Hematopoietic multipotent progenitor cell treated with erythropoietin and hydrocortisone succinate and interleukin-3 and kit ligand, for 4 days (in vitro differentiated cells): ENCODE data around the gene CTDSPL2.
"Not testable (repeated sequence)": the region's sequence is repeated elsewhere in the genome, so short reads cannot be mapped to it uniquely, and the experiment has no call there.

Source experiments
- DNase-seq: peaks from one replicate; pipeline ENCODE4 v3.0.0-alpha.2; 2015

The CTDSPL2 gene

DNA sequence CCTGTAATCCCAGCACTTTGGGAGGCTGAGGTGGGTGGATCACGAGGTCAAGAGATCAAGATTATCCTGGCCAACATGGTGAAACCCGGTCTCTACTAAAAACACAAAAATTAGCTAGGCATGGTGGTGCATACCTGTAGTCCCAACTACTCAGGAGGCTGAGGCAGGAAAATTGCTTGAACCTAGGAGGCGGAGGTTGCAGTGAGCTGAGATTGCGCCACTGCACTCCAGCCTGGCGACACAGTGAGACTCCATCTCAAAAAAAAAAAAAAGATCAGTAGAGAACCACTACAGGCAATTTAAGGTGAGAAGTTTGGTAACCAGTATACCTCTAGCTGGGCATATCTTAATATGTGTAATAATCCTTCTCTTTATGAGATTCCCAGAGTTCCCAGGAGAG, 117.3 kb downstream of the CTDSPL2 start:
- not testable (repeated sequence) for DNase-seq

DNA sequence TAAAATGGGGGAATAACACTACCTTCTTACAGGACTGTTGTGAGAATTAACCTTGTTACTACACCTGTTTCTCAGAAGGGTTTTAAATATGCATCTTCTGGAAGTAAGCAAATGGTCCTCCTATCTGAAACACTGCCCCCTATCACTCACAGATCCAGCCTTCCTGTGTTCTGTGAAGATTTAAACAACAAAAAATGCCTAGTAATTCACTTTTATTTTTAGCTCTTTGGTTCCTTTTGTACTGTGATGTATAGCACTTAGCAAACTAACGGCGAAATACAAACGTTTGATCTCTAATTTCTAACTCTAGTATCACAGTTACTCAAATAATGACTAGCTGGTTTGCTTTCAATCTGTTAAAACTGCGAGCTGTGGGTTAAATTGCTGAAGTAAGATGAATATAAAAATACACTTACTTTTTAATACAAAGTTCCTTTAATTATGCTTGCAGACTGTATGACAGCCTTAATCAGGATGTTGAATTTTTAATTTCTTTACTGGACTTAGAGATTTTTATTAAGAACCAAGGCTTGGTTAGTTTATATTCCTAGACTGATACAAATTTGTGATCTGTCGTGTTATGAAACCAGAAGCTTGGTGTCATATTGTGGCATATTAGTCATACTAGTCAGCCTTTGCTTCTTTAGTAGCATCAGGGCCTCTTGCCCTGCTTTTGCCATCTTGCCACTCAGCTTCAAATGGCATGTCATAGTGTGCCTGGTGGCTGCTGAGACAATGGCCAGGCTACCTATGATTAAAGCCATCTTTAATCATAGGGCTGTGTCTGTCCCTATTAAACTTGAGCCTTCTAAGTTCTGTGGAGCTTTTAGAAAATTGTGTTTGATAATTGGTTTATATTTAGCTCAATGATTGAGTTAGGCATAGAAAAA, 118.7 kb downstream of the CTDSPL2 start:
- peak; percentile 52 for DNase-seq

DNA sequence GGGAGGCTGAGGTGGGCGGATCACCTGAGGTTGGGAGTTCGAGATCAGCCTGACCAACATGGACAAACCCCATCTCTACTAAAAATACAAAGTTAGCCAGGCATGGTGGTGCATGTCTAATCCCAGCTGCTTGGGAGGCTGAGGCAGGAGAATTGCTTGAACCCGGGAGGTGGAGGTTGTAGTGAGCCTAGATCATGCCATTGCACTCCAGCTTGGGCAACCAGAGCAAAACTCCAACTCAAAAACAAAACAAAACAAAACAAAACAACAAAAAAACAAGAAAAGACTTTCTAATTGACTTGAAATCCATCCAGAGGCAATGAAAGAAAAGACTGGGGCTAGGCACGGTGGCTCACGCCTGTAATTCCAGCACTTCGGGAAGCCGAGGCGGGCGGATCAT, 121.7 kb downstream of the CTDSPL2 start:
- DNase-seq, result not testable (repeated sequence)

DNA sequence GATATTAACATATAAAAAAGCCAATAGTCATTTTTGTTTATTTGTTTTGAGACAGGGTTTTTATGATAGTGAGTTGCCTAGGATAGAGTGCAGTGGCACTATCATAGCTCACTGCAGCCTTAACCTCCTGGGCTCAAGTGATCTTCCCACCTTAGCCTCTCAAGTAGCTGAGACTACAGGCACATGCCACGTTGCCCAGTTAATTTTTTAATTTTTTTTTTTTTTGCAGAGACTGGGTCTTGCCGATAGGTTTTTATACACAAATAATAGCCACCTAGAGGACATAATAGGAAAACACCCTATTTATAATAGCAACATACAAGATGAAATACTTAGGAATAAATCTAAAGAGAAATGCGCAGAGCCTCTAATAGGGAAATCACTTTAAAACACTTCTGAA, 122.8 kb downstream of the CTDSPL2 start:
- peak; percentile 83 for DNase-seq

DNA sequence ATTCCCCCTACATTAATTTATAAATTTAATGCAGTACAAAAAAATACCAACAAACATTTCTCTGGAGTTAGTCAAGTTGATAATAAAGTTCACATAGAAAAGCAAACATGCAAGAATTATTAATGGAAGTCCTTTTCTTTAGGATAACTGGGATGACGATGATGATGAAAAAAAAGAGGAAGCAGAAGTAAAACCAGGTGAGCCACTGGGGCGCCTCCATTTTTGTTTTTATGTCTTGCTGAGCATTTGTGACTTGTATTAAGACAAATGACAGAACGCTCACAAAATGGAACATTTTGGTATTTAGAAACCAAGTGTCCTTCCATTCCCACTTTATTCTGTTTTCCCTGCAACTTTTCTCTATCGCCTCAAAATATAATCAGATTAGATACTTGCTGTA, 123.3 kb downstream of the CTDSPL2 start:
- DNase-seq, result no peak

DNA sequence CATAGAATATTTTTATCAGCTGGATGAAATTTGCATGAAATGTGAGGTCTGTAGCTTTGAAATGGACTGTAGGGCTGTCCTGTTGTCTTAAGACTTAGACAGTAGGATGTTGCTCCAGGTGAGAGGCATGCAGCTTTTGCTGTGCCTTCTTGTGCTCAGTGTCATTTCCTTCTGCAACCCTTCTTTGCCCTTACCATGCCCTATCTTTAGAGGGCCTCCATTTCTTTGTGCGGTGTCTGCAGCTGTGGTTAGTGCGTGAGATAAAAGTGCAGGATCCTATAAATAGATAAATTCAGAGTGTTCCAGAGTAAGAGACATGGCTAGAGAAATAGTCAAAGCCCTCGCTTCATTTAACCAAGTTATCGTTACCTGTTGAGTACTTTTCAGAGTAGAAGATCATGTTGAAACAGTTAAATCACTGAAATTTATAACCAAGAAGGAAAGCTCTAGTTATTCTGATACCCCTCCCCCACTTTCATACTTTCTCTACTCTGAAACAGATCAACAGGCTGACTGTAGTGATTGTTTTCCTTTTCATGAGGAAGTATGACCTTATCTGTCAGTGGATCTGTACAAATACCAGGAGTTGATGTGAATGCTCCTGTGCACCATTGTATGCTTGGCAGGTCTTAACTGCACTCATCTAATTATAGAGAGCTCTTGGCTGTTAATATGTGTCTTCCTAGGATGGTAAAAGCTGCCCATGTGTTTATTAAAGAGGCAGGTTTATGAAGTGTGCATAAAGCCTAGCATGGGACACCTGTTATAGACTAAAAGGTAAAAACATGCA, 127.7 kb downstream of the CTDSPL2 start:
- DNase-seq, result peak; percentile 49

DNA sequence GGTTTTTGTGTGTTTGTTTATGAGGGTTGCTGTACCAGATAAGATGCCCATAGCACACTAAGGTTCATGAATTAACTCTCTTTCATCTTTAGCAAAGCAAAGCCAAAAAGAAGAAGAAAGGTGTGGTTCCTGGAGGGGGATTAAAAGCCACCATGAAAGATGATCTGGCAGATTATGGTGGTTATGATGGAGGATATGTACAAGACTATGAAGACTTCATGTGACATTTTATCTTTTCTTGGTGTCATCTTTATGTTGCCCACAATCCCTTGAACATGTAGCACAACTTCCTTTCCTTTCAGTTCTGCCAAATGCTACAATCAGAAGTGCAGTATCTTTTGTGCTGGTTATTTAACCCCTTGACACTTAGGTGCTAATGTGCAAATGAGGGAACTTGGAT, 133.5 kb downstream of the CTDSPL2 start:
- DNase-seq, result not testable (repeated sequence)

DNA sequence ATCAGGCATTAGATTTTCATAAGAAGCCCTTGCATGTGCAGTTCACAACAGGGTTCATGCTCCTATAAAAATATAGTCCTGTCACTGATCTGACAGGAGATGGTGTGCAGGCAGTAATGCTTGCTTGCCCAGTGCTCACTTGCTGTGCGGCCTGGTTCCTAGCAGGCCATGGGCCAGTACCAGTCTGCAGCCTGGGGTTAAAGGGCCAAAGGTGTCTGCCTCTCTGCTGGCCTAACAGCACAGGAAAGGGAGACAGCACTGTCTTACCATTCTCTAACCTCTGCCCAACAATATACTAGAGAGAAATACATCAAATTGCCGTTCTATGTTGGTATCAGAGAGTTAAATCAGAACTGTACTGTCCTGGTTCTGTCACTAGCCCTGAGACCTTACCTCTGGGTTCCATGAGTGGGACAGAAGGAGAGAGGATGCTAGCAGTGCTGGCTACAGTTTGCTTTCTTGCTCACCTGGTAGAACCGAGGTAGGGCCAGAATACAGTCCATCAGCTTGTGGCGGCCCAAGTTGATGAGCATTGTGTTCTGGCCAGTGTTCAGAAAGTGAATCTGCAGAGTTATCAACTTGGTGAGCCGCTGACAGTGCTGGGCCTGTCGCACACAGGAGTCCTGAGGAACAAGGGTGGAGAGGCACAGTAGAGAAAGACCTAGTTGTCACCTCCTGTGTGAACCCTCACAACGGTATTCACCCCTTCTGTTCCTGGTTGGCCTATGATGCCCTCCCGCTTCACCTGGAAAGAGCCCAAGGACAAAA, 138.1 kb downstream of the CTDSPL2 start:
- no peak for DNase-seq

DNA sequence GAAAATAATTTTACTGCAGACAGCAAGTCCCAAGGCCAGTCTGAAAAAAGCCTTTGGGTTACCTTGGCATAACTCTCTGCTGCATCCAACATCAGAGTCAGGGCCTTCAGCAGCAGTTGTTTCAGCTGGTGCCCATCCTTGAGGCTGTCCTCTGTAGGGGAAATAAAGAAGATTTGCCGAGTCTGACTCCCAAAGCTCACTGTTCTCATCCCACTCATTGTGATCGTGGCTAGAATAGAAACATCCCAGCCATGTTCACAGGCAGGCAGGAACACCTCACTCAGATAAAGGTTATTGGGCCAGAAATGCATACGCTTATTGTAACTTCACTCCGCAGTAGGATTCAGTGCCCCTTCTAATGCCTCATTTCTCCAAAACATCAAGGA, 138.7 kb downstream of the CTDSPL2 start:
- no peak for DNase-seq

DNA sequence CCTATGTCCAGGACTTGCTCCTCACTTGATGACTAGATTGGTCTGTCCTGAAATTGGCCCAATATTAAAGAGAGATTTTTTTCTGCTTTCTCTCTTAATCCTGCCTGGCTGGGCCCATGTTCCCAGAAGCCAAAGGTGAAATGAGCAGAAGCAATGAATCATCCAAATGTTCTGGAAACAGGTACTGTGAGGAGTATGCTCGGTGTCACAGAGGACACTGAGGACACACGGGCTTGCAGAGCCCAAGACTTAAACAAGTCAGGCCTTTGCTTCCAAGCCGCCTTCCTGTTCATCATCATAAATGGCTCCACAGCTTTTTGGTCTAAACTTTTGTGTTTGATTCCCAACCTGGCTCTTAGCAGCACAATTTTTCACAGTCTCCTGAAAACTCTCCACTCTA, 140.9 kb downstream of the CTDSPL2 start:
- no peak for DNase-seq

DNA sequence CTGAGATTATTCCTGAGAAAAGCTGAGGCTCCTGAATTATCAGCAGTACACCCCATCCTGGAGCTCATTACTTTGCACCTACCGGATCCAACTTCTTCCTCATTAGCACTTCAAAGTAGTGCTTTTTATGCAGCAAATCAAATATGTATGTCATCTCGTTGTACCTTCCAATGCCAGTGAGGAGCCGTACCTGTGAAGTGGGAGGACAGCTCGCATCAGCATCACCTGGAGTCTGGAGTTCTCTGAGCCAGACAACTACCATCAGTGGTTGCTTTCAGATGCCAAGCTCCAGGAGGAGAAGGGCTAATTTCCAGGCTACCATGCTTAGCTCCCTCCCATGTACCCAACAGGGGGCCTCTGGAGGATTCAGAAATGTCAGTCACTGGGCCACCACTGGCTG, 141.9 kb downstream of the CTDSPL2 start:
- DNase-seq, result no peak

DNA sequence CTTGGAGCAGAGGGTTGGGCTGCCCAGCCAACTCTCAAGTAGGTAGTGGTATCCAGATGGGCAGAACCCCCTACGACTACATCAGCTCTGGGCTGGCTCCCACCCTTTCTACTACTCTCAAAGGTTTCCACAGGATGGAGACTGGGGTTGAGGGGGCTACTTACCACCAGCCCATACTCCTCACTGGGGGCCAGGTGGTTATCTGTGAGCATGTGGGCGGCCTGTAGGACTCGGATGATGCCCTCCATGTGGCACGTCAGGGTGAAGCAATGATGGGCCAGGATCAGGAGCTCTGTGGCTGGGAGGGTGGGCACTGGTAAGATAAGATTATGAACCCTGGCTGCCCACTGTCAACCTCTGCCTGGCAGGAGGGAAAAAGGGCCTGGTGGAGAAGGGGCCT, 142.9 kb downstream of the CTDSPL2 start:
- DNase-seq, result peak; percentile 66

DNA sequence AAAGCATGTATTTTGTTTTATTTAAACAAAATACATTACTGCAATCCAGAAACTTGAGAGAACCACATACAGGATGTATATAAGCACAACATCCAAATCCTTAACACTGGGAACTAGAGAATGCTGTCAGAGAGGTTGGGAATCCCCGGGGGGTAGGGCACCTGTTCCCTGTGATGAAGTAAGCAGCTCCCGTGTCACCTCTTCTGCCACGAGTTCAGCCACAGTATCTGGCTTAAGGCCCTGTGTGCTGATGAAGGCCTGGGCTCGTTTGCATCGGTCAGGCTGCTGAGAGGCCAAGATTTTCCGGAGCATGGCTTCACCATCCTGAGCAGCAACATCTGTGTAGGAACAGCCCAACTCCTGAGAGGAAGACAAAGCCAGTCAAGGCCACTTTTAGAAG, 146.0 kb downstream of the CTDSPL2 start:
- DNase-seq, result no peak

DNA sequence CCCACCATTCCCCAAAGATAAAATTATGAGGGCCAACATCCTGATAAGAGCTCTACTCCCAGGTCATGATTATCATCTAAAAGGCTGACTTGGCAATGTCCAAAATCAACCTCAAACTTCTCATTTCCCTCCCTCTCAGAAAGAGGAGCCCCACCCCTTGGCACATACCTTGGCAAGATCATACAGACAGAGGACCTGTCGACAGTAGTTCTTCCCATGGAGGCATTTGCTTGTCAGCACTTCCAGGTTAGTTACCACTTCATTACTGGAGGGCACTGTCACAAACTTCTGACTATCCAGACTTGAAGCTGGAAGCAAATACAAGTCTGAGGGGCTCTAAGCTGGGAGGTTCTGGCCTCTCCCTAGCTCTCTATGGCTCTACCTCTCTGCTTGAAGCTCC, 147.3 kb downstream of the CTDSPL2 start:
- DNase-seq, result no peak
